Body of pancreas (tissue), 4 donors: ENCODE results near the gene MED15. TPM values are rescaled to one million over a fixed set of nuclear protein-coding genes. Genes with fewer than 3 reads are reported as not detected.

Experiments
- ATAC-seq: fragments of 150-250 bp; one replicate; pipeline ENCODE4 v1.9.1; 2016
- DNase-seq, 4 donors: peaks; one replicate each; pipeline ENCODE4 v3.0.0-alpha.2; 2019
- H3K27ac ChIP-seq, 4 donors: fragments of 200-600 bp; sonication (generic); 1 replicate in 3 of 4; 2 replicates in 1 of 4; pipeline versions ENCODE4 v1.5.1 to v1.6.1; 2016 to 2019; ENCODE audit warnings: mild to moderate bottlenecking in 1 of 4, mixed read lengths in 1 of 4, moderate library complexity in 1 of 4
- H3K27me3 ChIP-seq, 2 donors: fragments of 200-600 bp; sonication (generic); one replicate each; pipeline ENCODE4 v1.6.0; 2016; ENCODE audit warnings: mild to moderate bottlenecking in 1 of 2
- H3K36me3 ChIP-seq, 2 donors: fragments of 200-600 bp; sonication (generic); replicated peaks in 1 of 2; 2 replicates each; pipeline ENCODE4 v1.5.1; 2016; ENCODE audit warnings: low read depth in 2 of 2; ENCODE audit not compliant: insufficient read depth in 1 of 2
- H3K4me1 ChIP-seq: fragments of 200-600 bp; sonication (generic); one replicate; pipeline ENCODE4 v1.6.0; 2016
- H3K4me3 ChIP-seq, 2 donors: fragments of 200-600 bp; sonication (generic); 1 replicate in 1 of 2; 2 replicates in 1 of 2; pipeline ENCODE4 v1.5.1; 2016 to 2019
- H3K9me3 ChIP-seq, 3 donors: fragments of 200-600 bp; sonication (generic); 1 replicate in 2 of 3; 2 replicates in 1 of 3; pipeline ENCODE4 v1.5.1; 2016
- POLR2A ChIP-seq, 3 donors: fragments of 450-650 bp; IDR thresholded peaks; one replicate each; pipeline ENCODE4 v1.6.1; 2016; ENCODE audit warnings: antibody characterized with exemption in 3 of 3, mild to moderate bottlenecking in 2 of 3
- WGBS, 2 donors: methylation state at CpG; one replicate each; pipeline ENCODE4 v1.1.5; 2017; 5-methylcytosine and 5-hydroxymethylcytosine counted together
- intact Hi-C: fragments of 100-400 bp; cut with DNase I; formaldehyde crosslinking; loops from one replicate; pipeline ENCODE4 v1.15.1; 2023
- total RNA-seq, 2 donors: library from RNA; depleted of rRNA; stranded (reverse); fragments of >200 nt; gene quantifications; one replicate each; pipeline ENCODE4 v1.1.0, GENCODE V29; 2016
- TF ChIP-seq, protein P1 (sequence below), 7 experiments: fragments of 450-650 bp in 4 of 7; fragments of 200-600 bp in 3 of 7; sonication (generic) in 3 of 7; IDR thresholded peaks; one replicate each; pipeline ENCODE4 v1.5.1; 2016 to 2019; ENCODE audit warnings: antibody characterized with exemption in 7 of 7

Gene MED15
- total RNA-seq, 2 donors from 2014 or later, result 31.6 to 36.9 TPM

DNA sequence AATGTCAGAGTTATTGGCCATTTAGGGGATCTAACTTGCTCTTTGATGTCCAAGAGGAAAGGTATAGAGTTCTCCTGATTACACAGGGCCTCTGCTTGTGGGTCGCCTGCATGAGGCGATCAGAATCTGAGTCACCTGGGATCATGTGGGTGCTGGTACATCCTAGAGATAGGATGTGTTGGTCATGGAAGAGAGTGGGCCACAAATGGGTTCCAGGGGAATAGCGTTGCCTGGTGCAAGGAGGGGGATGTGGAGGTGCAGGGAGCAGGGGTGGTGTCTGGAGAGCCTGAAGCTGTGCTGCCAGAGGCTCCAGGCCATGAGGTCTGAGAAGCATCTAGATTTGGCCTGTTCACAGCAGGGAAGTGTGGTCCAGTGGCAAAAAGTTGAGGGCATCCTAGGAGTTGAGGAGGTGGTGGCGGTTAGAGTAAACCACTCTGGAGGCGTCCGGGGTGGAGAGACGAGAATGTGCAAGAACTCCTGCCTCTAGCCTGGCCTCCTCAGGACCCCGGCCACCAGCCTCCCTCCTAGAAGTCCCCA, 92.8 kb downstream of the MED15 start:
- Histone ChIP-seq H3K27me3 (no peaks in the 10 kb centered on the region), H3K27ac (no peak overlapping the region), H3K9me3 (no peaks in the 10 kb centered on the region), H3K4me3 (no peak overlapping the region), H3K4me1 (no peaks in the 10 kb centered on the region), H3K36me3 (no peaks in the 10 kb centered on the region)
- DNase-seq (no peak), ATAC-seq (no peak)
- WGBS, 2 donors, result 81% methylated on average over 8 of the region's 8 CpGs
- intact Hi-C loops, result no loop called here
- TF ChIP-seq POLR2A (IDR thresholded peaks at IDR 0.05), result no peak
- TF ChIP-seq, protein P1, sequence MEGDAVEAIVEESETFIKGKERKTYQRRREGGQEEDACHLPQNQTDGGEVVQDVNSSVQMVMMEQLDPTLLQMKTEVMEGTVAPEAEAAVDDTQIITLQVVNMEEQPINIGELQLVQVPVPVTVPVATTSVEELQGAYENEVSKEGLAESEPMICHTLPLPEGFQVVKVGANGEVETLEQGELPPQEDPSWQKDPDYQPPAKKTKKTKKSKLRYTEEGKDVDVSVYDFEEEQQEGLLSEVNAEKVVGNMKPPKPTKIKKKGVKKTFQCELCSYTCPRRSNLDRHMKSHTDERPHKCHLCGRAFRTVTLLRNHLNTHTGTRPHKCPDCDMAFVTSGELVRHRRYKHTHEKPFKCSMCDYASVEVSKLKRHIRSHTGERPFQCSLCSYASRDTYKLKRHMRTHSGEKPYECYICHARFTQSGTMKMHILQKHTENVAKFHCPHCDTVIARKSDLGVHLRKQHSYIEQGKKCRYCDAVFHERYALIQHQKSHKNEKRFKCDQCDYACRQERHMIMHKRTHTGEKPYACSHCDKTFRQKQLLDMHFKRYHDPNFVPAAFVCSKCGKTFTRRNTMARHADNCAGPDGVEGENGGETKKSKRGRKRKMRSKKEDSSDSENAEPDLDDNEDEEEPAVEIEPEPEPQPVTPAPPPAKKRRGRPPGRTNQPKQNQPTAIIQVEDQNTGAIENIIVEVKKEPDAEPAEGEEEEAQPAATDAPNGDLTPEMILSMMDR (IDR thresholded peaks at IDR 0.05), result no peak

DNA sequence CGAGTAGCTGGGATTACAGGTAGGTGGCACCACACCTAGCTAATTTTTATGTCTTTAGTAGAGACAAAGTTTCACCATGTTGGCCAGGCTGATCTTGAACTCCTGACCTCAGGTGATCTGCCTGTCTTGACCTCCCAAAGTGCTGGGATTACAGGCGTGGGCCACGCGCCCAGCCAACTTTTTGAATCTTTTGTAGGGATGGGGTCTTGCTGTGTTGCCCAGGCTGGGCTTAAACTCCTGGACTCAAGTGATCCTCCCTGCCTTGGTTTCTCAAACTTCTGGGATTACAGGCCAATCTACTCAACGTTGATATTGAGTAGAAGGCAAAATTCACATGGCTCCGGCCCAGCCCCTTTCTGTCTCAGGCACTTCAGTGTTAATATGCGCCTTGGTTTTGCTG, 93.9 kb downstream of the MED15 start:
- Histone ChIP-seq H3K9me3 (no peaks in the 10 kb centered on the region), H3K4me3 (no peak overlapping the region), H3K4me1 (peaks cover 7% of the 10 kb centered on the region), H3K27me3 (no peaks in the 10 kb centered on the region), H3K36me3 (no peaks in the 10 kb centered on the region), H3K27ac (no peak overlapping the region)
- intact Hi-C loops, result no loop called here
- TF ChIP-seq, protein P1 (IDR thresholded peaks at IDR 0.05), result no peak
- no peak for TF ChIP-seq POLR2A (IDR thresholded peaks at IDR 0.05)
- ATAC-seq (no peak), DNase-seq (no peak)
- 66 to 77% methylated on average over 5 to 7 of the region's 7 CpGs for WGBS, 2 donors

DNA sequence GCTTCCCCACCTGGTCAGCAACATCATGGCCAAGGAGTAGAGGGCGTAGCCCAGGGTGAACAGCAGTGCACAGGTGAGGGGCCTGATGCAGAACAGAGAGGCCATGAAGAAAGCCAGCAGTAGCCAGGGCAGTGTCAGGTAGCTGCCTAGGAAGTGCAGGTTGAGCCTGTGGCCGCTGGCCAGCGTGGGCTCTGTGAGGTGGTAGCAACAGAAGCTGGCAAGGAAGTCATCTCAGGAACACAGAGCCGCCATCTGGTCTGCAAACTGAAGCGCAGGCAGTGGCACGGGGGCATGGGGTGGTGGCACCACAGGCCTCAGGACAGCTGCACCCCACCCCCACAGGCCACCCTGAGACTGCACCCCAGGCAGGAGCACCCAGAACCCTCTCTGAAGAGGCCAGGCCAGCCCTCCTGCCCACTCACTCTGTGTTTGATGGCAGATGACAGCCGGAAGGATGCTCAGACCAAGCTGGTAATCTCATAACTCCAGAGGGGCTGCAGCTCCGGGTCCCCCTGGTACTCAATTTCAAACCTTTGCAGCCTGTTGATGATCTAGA, 95.3 kb downstream of the MED15 start:
- TF ChIP-seq POLR2A (IDR thresholded peaks at IDR 0.05), result no peak
- TF ChIP-seq, protein P1 (IDR thresholded peaks at IDR 0.05), result no peak
- peaks cover 11% of the 10 kb centered on the region for H3K4me1 ChIP-seq
- DNase-seq, result no peak
- H3K27ac ChIP-seq, result no peak overlapping the region
- H3K27me3 ChIP-seq, result no peaks in the 10 kb centered on the region
- no peaks in the 10 kb centered on the region for H3K36me3 ChIP-seq
- ATAC-seq, result no peak
- 64 to 100% methylated on average over 1 to 8 of the region's 8 CpGs for WGBS, 2 donors
- no peaks in the 10 kb centered on the region for H3K9me3 ChIP-seq
- intact Hi-C loops, result no loop called here
- H3K4me3 ChIP-seq, result no peak overlapping the region

DNA sequence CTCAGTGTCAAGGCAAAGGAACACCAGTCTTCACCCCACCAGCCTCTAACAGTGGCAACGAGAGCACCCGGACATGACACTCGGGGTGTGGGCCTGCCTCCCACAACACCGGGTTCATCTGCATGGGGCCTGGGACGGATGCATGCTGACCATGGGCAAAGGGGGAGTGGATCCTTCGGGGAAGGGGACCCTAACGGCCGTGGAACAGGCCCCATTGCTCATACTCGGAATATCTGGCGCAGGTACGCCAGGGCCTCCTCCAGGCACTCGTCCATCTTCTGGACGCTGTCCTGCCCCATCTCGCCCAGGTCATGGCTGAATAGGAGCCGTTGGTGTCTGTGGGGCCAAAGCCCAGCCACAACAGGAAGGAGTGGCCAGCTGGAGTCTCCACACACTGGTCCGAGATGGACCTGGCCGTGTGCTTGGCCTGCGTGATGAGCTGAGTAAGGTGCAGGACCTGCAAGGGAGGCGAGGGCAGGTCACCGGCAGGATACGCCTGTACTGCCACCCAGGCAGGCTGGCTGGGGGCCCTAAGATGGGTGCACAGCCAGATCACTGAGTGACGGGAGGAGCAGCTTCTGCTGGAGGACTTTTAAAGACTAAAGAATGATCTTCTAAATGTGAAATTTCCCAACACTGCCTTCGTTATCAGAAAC, 96.8 kb downstream of the MED15 start:
- peaks cover 11% of the 10 kb centered on the region for H3K4me1 ChIP-seq
- intact Hi-C loops, result no loop called here
- no peaks in the 10 kb centered on the region for H3K36me3 ChIP-seq
- WGBS, 2 donors, result 80 to 81% methylated on average over 9 to 23 of the region's 23 CpGs
- H3K27me3 ChIP-seq, result no peaks in the 10 kb centered on the region
- no peak for DNase-seq
- TF ChIP-seq POLR2A (IDR thresholded peaks at IDR 0.05), result no peak
- TF ChIP-seq, protein P1 (IDR thresholded peaks at IDR 0.05), result no peak
- H3K27ac ChIP-seq, result no peak overlapping the region
- no peaks in the 10 kb centered on the region for H3K9me3 ChIP-seq
- no peak overlapping the region for H3K4me3 ChIP-seq
- ATAC-seq, result no peak
